HG03571 (cell line): ENCODE data around the gene NKX2-2.

Experiments used
- ATAC-seq: cut with Tn5 transposase; IDR thresholded peaks from one replicate; pipeline ENCODE4 v1.9.1; 2021; ENCODE audit not compliant: unreplicated experiment

NKX2-2 gene

GRCh38 chr20:21522481-21523280 is 8.8 kb upstream of the NKX2-2 start:
- ATAC-seq = no peak

DNA sequence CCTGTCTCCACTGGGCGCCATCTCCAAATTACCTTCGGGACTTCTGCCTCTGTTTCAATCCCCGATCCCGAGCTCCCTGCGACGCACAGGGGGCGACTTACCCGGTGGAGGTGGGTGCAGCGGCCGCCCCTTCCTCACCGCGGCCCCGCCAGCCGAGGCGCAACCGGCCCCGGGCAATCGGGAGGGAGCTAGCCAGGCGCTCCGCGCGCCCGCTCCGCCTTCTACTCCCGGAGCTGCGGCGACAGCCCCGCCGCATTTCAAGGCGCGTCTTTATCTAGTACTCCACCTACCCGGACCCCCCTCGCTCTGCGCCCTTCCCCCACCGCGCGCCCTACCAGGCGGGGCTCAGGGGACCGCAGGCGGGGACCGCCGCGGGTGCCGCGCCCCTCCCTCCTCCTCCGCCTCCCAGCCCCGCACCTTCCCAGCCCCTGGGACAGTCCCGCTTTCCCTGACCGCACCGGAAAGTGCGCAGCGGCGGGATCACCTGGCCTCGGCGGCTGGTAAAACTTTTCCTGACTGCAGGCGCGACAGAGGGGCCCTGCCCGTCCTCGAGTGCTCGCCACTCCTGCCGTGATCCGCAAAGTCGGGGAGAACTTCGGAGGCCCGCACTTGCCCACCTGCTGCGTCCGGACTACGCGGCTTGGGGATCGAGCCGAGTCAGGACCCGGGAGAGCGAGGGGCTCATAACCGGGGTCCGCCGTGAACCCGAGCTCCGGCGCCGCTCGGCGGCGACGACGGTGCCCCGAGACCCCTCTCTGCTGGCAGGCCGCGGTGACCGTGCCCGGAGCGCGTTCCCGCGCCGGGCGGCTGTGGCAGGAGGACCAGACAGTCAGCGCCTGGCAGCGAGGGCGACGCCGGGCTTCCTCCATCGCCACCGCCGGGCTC is 8.0 kb upstream of the NKX2-2 start:
- ATAC-seq = no peak

DNA sequence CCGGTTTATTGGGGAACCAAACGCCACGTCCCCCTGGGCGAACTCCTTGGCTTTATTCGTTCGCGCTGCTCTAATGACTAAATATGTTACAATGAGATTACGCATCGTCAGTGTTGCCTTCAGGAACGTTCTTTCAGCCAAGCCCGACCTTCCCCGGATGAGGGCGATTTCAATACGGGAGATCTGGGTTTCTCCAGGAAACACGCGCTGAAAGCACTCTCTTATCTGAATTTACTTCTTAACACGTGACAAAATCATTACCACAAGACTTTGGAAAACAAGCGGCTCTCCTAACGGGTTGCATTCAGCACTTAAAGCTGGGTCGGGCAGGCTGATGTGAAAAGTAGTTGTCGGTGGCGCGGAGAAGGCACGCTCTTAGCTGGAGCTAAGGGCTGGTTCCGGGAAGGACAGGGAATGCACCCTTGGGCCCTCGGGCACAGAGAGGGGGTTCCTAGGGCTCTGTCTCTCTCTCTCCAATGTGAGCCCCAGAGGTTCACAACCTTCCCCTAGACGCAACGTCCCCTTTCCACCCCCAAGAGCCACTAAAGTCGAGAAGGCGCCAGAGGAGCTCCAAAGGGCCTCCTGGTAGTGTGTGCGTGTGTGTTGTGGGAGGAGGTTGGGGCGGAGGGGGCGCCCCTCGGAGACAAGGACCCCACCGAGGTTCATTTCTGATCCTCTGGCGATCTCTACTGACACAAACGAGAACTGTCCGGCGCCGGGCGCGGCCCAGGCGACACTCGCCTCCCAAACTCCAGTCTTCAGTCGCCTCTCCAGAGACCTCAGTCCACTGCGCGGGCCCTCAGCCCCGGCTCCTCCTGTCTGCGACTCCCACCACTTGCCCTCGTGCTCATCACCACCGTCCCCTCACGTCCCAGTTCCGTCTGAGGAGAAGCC is 7.1 kb upstream of the NKX2-2 start:
- ATAC-seq = no peak

DNA sequence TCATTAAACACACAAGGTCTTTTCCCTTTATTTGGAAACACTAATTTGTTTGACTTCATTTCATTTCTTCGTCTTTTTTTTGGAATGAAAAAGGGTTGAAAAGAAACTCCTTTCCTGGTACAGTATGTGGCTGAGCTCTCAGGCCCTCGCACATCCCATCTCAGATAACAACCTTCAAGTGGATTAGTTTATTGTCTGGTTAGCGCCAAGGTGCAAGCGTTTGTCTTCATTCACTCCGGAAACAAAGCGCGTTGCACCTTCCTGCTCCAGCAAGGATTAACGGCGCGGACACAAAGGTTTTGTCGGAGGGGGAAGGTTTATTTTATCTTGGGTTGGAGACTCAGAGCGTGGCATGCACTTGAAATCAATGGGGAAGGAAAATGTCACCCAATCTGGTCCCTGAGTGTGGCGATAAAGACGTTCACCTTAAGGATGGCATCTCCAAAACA is 5.3 kb upstream of the NKX2-2 start:
- no peak for ATAC-seq

GRCh38 chr20:21518292-21518991 is 4.6 kb upstream of the NKX2-2 start:
- no peak for ATAC-seq

DNA sequence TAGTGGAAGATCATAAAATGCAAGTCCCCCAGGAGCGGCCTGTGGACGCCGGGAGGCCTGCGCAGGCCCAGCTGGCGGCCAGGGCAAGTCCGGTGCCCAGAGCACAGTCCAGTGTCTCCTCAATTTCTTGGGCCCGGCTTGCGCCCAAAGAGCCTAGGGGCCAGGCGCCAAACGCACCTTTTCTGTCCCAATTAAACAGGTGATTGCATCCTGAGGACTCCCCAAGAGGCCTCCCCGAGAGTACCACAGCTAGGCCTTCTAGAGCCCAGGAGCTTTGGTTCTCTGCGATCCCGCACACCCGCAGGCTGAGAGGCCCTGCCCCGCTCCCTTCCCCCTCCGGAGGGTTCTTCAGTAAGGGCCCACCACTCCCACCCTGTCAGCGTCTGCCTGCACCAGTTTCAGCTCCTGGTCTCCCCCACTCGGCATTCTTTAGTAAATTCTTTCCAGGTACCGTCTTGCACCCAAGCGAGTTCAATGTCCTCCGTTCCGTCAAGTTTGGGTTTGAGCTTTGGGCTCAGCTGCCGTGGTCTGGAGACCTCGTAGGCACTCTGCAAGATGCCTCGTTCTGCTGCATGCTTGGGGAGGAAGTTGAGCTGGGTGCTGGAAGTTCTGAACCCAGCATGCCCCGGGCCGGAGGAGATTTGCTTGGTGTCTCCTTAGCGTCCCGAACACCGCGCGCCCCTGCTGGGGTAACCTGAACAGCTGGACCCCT is 3.9 kb upstream of the NKX2-2 start:
- no peak for ATAC-seq

- ATAC-seq = no peak
Measured at GRCh38 chr20:21516861-21517565, 3.1 kb upstream of the NKX2-2 start.

DNA sequence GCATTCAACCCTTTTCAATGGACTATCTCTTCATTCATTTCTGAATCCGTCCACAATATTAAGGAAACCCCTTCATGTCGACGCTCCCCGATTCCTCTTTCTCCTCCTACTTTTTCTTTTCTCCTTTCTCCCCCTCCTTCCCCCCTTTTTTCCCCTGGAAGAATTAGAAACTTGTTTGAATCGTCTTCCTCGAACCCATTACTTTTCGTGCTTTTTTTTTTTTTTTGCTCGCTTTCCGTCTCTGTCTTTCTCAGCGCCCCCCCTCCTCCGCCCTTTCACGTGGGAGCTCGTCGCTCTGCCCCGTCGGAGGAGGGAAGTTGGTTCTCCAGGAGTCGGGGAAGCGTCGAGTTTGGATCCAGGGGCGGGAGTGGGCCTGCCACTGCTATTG is 2.3 kb upstream of the NKX2-2 start:
- no peak for ATAC-seq

DNA sequence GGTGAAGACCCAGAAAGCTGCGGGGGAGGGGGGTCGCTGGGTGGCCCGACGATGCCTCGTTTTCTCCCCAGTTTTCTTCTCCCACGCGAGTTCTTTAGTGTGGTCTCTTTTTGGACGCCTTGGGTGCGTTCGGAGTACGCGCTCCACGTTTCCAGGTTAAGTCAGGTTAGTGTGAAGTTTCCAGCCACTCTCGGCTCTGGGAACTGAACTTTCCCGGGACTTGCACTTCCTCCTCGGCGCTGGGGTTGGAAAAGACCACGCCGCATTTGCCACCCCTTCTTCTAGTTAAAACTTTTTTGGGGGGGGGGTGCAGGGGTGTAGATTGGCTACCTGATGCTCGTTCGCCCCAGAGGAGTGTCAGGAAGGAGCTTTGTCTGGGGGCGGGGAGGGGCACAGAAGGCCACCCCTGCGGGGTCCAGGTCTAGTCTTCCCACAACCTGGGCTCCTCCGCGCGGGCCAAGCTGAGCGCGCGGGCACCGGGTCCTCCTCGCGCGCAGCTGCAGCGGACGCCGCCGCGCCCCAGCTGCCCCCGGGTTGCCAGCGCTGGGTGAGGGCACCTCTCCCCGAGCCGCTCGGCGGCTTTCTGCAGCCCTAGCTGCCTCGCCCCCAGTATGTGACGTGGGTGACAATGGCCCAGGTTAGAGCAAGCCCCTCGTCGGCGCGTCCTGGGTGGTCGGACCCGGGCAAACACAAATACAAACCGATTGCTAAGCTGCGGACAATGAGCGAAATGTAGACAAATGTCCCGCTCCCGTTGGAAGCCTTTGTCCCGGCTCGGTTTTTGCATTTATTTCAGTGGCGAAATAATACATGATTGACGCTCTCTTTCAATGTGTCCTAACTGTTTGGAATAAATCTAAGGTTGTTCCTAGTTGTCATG is 1.7 kb upstream of the NKX2-2 start:
- no peak for ATAC-seq

- no peak for ATAC-seq
Measured at GRCh38 chr20:21514553-21515251, 838 bp upstream of the NKX2-2 start.

DNA sequence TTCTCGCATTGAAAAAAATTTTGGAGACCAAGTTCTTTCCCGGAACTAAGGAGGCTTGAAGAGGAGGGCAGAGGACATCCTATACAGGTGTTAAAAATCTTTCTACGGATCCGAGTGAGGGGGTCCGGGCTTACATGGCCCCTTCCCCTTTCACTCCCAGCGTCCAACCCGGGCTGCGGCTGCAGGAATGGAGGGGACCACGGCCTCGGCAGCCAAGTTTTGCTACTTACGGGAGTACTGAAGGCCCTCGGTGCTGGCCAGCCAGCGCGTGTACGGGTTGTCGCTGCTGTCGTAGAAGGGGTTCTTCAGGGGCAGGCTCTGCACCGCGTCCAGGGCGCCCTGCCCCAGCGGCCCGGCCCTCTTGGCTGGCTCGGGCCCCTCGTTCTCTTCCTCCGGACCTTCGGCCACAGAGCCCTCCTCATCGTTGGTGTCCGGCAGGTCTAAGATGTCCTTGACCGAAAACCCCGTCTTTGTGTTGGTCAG is 642 bp downstream of the NKX2-2 start:
- no peak for ATAC-seq

DNA sequence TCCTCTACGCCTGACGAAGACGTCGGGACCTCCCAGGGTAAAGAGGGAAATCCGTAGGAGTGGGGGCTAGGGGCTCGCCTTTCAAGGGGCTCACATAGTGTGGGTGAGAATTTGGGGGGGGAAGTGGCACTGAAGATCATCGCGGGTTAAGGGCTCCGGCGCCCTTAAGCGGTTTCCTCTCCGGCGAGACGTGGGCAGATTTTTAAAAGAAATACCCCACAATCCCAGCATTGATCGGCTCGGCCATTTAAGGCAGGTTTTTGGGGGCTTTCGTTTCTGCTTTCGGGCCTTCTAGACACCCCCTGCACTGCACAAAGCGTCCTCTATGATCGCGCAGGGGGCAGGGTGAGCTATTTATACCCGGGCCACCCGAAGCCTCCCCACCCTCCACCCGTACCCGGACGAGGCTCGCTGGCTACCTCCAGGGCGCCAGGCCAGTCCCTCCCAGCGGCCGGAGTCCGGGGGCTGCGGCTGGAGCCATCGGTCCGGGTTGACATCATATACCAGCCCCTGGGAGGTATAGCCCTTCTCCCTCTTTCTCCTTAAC is 1.2 kb downstream of the NKX2-2 start:
- ATAC-seq = no peak

- ATAC-seq = no peak
Measured at GRCh38 chr20:21511850-21512633, 1.8 kb downstream of the NKX2-2 start.

GRCh38 chr20:21511485-21511849 is 2.4 kb downstream of the NKX2-2 start:
- ATAC-seq = no peak

- ATAC-seq = no peak
Measured at GRCh38 chr20:21510414-21511384, 3.2 kb downstream of the NKX2-2 start.
